Karpas-422 (cell line): ENCODE data around the gene TIMM21. TPM values are rescaled to one million over a fixed set of nuclear protein-coding genes. Genes with fewer than 3 reads are reported as not detected.

Experiments used
- total RNA-seq: library from RNA; depleted of rRNA; stranded (reverse); fragments of >200 nt; shearing (Covaris generic); gene quantifications from 2 replicates; pipeline ENCODE4 v1.2.3, GENCODE V29; 2014; ENCODE audit warnings: low replicate concordance; rRNA removed

Gene TIMM21
- total RNA-seq, 1 experiment from 2014 or later = 59.3 TPM

Other genes starting within 250 kb of the TIMM21 start
- gene FBXO15, start 689 bp upstream of the TIMM21 start, total RNA-seq = 0.32 and 0.89 TPM in 2 replicates
- 43.5 and 50.9 TPM in 2 replicates for gene CYB5A, start 143.4 kb downstream of the TIMM21 start, total RNA-seq
- not detected in 2 replicates for gene C18orf63, start 167.3 kb downstream of the TIMM21 start, total RNA-seq